H1 (cell line): ENCODE data around the gene MUC5AC. TPM values are rescaled to one million over a fixed set of nuclear protein-coding genes. Genes with fewer than 3 reads are reported as not detected.

ENCODE experiments used
- CTCF ChIA-PET: fragments of 300-600 bp; sonication (Branson Sonifier 250); formaldehyde crosslinking; loops from one replicate; lab custom pipeline; 2021; ENCODE audit not compliant: partially characterized antibody; lab: Charles Lee
- POLR2A ChIA-PET: fragments of 300-600 bp; sonication (Branson Sonifier 250); formaldehyde crosslinking; loops from one replicate; lab custom pipeline; 2021; ENCODE audit warnings: inconsistent platforms; ENCODE audit not compliant: partially characterized antibody; lab: Charles Lee
- DNase-seq, 2 experiments: peaks; one replicate each; pipeline versions ENCODE4 v3.0.0 to v3.0.0-alpha.2; 2010 to 2022; ENCODE audit warnings: low spot score in 2 of 2, low read depth in 1 of 2, mixed read lengths in 1 of 2
- FAIRE-seq: peaks from 2 replicates; lab custom pipeline; 2011; peaks lifted over from hg19 to GRCh38; lab: Jason Lieb, UNC
- H2AFZ ChIP-seq: 2 replicates; pipeline ENCODE4 v1.8.1; 2012; ENCODE audit warnings: low read length, inconsistent platforms
- H2AK5ac ChIP-seq: 2 replicates; pipeline ENCODE4 v1.6.1; 2013; ENCODE audit warnings: low read depth, low read length
- H2BK120ac ChIP-seq: replicated peaks from 2 replicates; pipeline ENCODE3; 2013; ENCODE audit warnings: low read depth, low read length, inconsistent platforms
- H2BK12ac ChIP-seq: 2 replicates; pipeline ENCODE4 v1.6.1; 2013; ENCODE audit warnings: low read depth, low read length
- H2BK15ac ChIP-seq: 2 replicates; pipeline ENCODE4 v1.6.1; 2013; ENCODE audit warnings: low read length
- H2BK20ac ChIP-seq: 2 replicates; pipeline ENCODE4 v1.6.1; 2013; ENCODE audit warnings: low read length
- H2BK5ac ChIP-seq: 2 replicates; pipeline ENCODE4 v1.6.1; 2013; ENCODE audit warnings: low read depth, low read length
- H3K14ac ChIP-seq: 2 replicates; pipeline ENCODE4 v1.6.1; 2013; ENCODE audit warnings: inconsistent platforms; ENCODE audit not compliant: insufficient read length
- H3K18ac ChIP-seq: 2 replicates; pipeline ENCODE4 v1.6.1; 2013; ENCODE audit warnings: low read length; ENCODE audit errors: extremely low read depth
- H3K23ac ChIP-seq: 2 replicates; pipeline ENCODE4 v1.6.1; 2013; ENCODE audit warnings: inconsistent platforms; ENCODE audit not compliant: insufficient read length
- H3K23me2 ChIP-seq: 2 replicates; pipeline ENCODE4 v1.6.1; 2013; ENCODE audit warnings: low read depth, low read length
- H3K27ac ChIP-seq: 2 replicates; pipeline ENCODE4 v1.6.1; 2011; ENCODE audit warnings: low read depth, low read length, inconsistent platforms
- H3K27me3 ChIP-seq, 4 experiments: replicated peaks in 1 of 4; 1 replicate in 1 of 4; 2 replicates in 3 of 4; pipeline versions ENCODE4 v1.6.1 to v1.8.1; 2011 to 2013; ENCODE audit warnings: low read length in 3 of 4, mild to moderate bottlenecking in 3 of 4, inconsistent platforms in 2 of 4, mixed read lengths in 2 of 4, moderate library complexity in 1 of 4; ENCODE audit not compliant: control insufficient read depth in 3 of 4, insufficient read depth in 3 of 4; ENCODE audit errors: extremely low read depth in 1 of 4
- H3K36me3 ChIP-seq, 4 experiments: 2 replicates each; pipeline versions ENCODE4 v1.6.1 to v1.8.1; 2011 to 2013; ENCODE audit warnings: mild to moderate bottlenecking in 4 of 4, low read length in 3 of 4, moderate library complexity in 2 of 4, control low read depth in 1 of 4, inconsistent platforms in 1 of 4; ENCODE audit not compliant: insufficient read depth in 4 of 4, control insufficient read depth in 2 of 4
- H3K4ac ChIP-seq: replicated peaks from 2 replicates; pipeline ENCODE3; 2013; ENCODE audit warnings: low read length, low read depth, mixed read lengths, inconsistent platforms; ENCODE audit not compliant: insufficient read length
- H3K4me1 ChIP-seq, 4 experiments: replicated peaks in 1 of 4; 1 replicate in 1 of 4; 2 replicates in 3 of 4; pipeline versions ENCODE4 v1.6.1 to v1.8.1; 2011 to 2013; ENCODE audit warnings: low read length in 3 of 4, inconsistent platforms in 2 of 4, mixed read lengths in 1 of 4; ENCODE audit not compliant: insufficient read depth in 4 of 4, control insufficient read depth in 3 of 4
- H3K4me2 ChIP-seq, 2 experiments: 2 replicates each; pipeline versions ENCODE4 v1.6.1 to v1.8.1; 2011 to 2013; ENCODE audit warnings: low read depth in 2 of 2, low read length in 2 of 2, control low read depth in 1 of 2, inconsistent platforms in 1 of 2, mild to moderate bottlenecking in 1 of 2; ENCODE audit not compliant: insufficient read depth in 1 of 2
- H3K4me3 ChIP-seq, 4 experiments: fragments of 200-600, 300-600 bp in 1 of 4; sonication (generic), shearing (Covaris generic), sonication (Bioruptor Twin) in 1 of 4; 2 replicates each; pipeline versions ENCODE4 v1.5.1 to v1.8.1; 2011 to 2016; ENCODE audit warnings: low read length in 4 of 4, low read depth in 3 of 4, control low read depth in 2 of 4, inconsistent platforms in 2 of 4, mild to moderate bottlenecking in 2 of 4, mixed read lengths in 1 of 4, moderate library complexity in 1 of 4; ENCODE audit not compliant: insufficient read depth in 2 of 4; ENCODE audit errors: extremely low read depth in 1 of 4
- H3K56ac ChIP-seq: replicated peaks from 2 replicates; pipeline ENCODE3; 2013; ENCODE audit warnings: low read depth, mild to moderate bottlenecking, mixed read lengths, low read length, inconsistent platforms; ENCODE audit not compliant: insufficient read length
- H3K79me1 ChIP-seq: 2 replicates; pipeline ENCODE4 v1.6.1; 2013; ENCODE audit warnings: low read depth, low read length, control low read depth
- H3K79me2 ChIP-seq, 2 experiments: 2 replicates each; pipeline versions ENCODE4 v1.6.1 to v1.8.1; 2012 to 2013; ENCODE audit warnings: low read length in 2 of 2, mild to moderate bottlenecking in 2 of 2, inconsistent platforms in 1 of 2; ENCODE audit not compliant: insufficient read depth in 2 of 2, control insufficient read depth in 1 of 2
- H3K9ac ChIP-seq, 4 experiments: replicated peaks in 1 of 4; 1 replicate in 1 of 4; 2 replicates in 3 of 4; pipeline versions ENCODE4 v1.6.1 to v1.8.1; 2011 to 2013; ENCODE audit warnings: low read depth in 3 of 4, low read length in 3 of 4, control low read depth in 2 of 4, mild to moderate bottlenecking in 2 of 4, moderate library complexity in 2 of 4, inconsistent platforms in 1 of 4; ENCODE audit errors: extremely low read depth in 1 of 4
- H3K9me3 ChIP-seq, 2 experiments: 2 replicates each; pipeline versions ENCODE4 v1.6.1 to v1.8.1; 2012 to 2013; ENCODE audit warnings: mild to moderate bottlenecking in 2 of 2, moderate library complexity in 2 of 2, control low read depth in 1 of 2, inconsistent platforms in 1 of 2, low read depth in 1 of 2, low read length in 1 of 2, mixed read lengths in 1 of 2; ENCODE audit not compliant: insufficient read depth in 2 of 2
- H4K20me1 ChIP-seq, 2 experiments: replicated peaks in 1 of 2; 2 replicates each; pipeline versions ENCODE3 to v1.8.1; 2011 to 2013; ENCODE audit warnings: inconsistent platforms in 2 of 2, low read length in 2 of 2, mild to moderate bottlenecking in 1 of 2; ENCODE audit not compliant: insufficient read depth in 2 of 2, control insufficient read depth in 1 of 2
- H4K5ac ChIP-seq: 2 replicates; pipeline ENCODE4 v1.6.1; 2013; ENCODE audit warnings: low read length, low read depth, mixed read lengths, inconsistent platforms; ENCODE audit not compliant: insufficient read length
- H4K8ac ChIP-seq: 2 replicates; pipeline ENCODE4 v1.8.0; 2013; ENCODE audit warnings: mild to moderate bottlenecking, moderate library complexity, low read length, inconsistent platforms; ENCODE audit not compliant: insufficient read depth; ENCODE audit errors: extremely low read depth
- H4K91ac ChIP-seq: replicated peaks from 2 replicates; pipeline ENCODE3; 2013; ENCODE audit warnings: low read length, mixed read lengths, inconsistent platforms; ENCODE audit not compliant: insufficient read length
- BCL11A ChIP-seq, 2 experiments: IDR thresholded peaks; one replicate each; pipeline ENCODE4 v1.6.1; 2011; ENCODE audit warnings: low read depth in 2 of 2, low read length in 2 of 2, mild to moderate bottlenecking in 2 of 2
- CBX5 ChIP-seq: fragments of 300-800, 300-1000 bp; sonication (generic); IDR thresholded peaks from 2 replicates; pipeline ENCODE4 v1.7.1; 2016; ENCODE audit warnings: antibody characterized with exemption, low read length, low read depth
- CBX8 ChIP-seq: fragments of 300-800, 300-1000 bp; sonication (generic); IDR thresholded peaks from 2 replicates; pipeline ENCODE4 v1.7.1; 2016; ENCODE audit warnings: low read depth, low read length, borderline replicate concordance
- GABPA ChIP-seq: IDR thresholded peaks from 2 replicates; pipeline ENCODE4 v1.6.1; 2011; ENCODE audit warnings: mild to moderate bottlenecking, low read length, moderate library complexity, borderline replicate concordance; ENCODE audit not compliant: insufficient read depth
- HDAC2 ChIP-seq, 2 experiments: fragments of 300-600 bp in 1 of 2; sonication (generic) in 1 of 2; IDR thresholded peaks; 2 replicates each; pipeline ENCODE4 v1.6.1; 2011 to 2012; ENCODE audit warnings: low read depth in 2 of 2, low read length in 2 of 2, mild to moderate bottlenecking in 2 of 2, moderate library complexity in 2 of 2, borderline replicate concordance in 1 of 2, inconsistent platforms in 1 of 2
- KDM5A ChIP-seq: fragments of 200-600 bp; IDR thresholded peaks from 2 replicates; pipeline ENCODE4 v1.7.1; 2012; ENCODE audit warnings: mild to moderate bottlenecking, low read length, inconsistent platforms, mixed read lengths
- PHF8 ChIP-seq: fragments of 200-600 bp; sonication (generic); conservative IDR thresholded peaks from 2 replicates; pipeline ENCODE4 v1.7.1; 2012; ENCODE audit warnings: low read depth, mild to moderate bottlenecking, inconsistent platforms, low read length, moderate library complexity
- POLR2AphosphoS5 ChIP-seq: IDR thresholded peaks from 2 replicates; pipeline ENCODE4 v1.6.1; 2011; ENCODE audit warnings: low read depth, low read length
- POU5F1 ChIP-seq: IDR thresholded peaks from 2 replicates; pipeline ENCODE4 v1.6.1; 2011; ENCODE audit warnings: low read depth, mild to moderate bottlenecking, low read length, moderate library complexity
- RNF2 ChIP-seq: fragments of 200-900, 300-1000 bp; sonication (generic); IDR thresholded peaks from 2 replicates; pipeline ENCODE4 v1.7.1; 2016; ENCODE audit warnings: borderline replicate concordance, low read depth, mild to moderate bottlenecking, antibody characterized with exemption, low read length; ENCODE audit not compliant: poor library complexity, severe bottlenecking; ENCODE audit errors: missing control alignments
- WGBS, 2 experiments: shearing (Covaris generic) in 1 of 2; methylation state at CpG; one replicate each; pipeline versions ENCODE4 v1.1.6 to v1.1.7; 2013 to 2015; ENCODE audit warnings: low lambda C conversion rate in 2 of 2, mixed read lengths in 2 of 2, inconsistent platforms in 1 of 2, low coverage in 1 of 2, missing lambda C conversion rate in 1 of 2; ENCODE audit not compliant: insufficient replicate concordance in 2 of 2, insufficient coverage in 1 of 2, insufficient read length in 1 of 2; ENCODE audit errors: extremely low coverage in 1 of 2, missing lambda C conversion rate in 1 of 2; 5-methylcytosine and 5-hydroxymethylcytosine counted together
- polyA plus RNA-seq, 7 experiments: library from polyadenylated mRNA; depleted of rRNA in 3 of 7; stranded (reverse) in 5 of 7; unstranded in 2 of 7; fragments of >200 nt in 5 of 7; fragments of 200-250 nt in 2 of 7; gene quantifications; 1 replicate in 5 of 7; 2 replicates in 1 of 7; 4 replicates in 1 of 7; pipeline versions ENCODE4 v1.2.1 to v1.2.3, GENCODE V29; 2011 to 2013; ENCODE audit warnings: missing spikeins in 2 of 7, mixed read lengths in 2 of 7
- total RNA-seq: library from RNA; stranded (reverse); fragmentation: NEBNext Ultra II Directional; extraction: Animal tissue kit (Norgen Biotek cat#: 25700); gene quantifications from 2 replicates; pipeline ENCODE4 v1.2.1, GENCODE V29; 2021
- TF ChIP-seq, protein P1 (sequence below): IDR thresholded peaks from 2 replicates; pipeline ENCODE4 v1.6.1; 2012; ENCODE audit warnings: inconsistent platforms
- TF ChIP-seq, protein P2 (sequence below): IDR thresholded peaks from 2 replicates; pipeline ENCODE4 v1.6.1; 2011; ENCODE audit warnings: low read length, improper control_type of control experiment

MUC5AC gene
- total and polyA plus RNA-seq, 2 of the 8 experiments (the other 6 are each of a cell fraction or from before 2014, with no cell fraction given), result not detected

DNA sequence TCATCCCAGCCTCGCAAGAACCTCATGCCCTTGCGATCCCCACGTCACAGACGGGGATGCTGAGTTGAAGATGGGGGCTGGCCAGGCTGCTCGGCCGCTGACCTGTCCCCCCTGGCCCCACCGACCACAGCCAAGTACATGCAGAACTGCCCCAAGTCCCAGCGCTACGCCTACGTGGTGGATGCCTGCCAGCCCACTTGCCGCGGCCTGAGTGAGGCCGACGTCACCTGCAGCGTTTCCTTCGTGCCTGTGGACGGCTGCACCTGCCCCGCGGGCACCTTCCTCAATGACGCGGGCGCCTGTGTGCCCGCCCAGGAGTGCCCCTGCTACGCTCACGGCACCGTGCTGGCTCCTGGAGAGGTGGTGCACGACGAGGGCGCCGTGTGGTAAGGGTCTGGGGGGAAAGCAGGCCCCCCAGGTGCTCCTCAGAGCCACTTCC, 75.1 kb downstream of the MUC5AC start:
- Histone ChIP-seq H3K23me2 (no peaks in the 10 kb centered on the region), H3K4me3 (no peak overlapping the region), H4K91ac (no peak overlapping the region), H3K9ac (no peak overlapping the region), H4K20me1 (peaks cover 0 to 1% of the 10 kb centered on the region in 2 experiments), H3K56ac (no peak overlapping the region), H2BK20ac (no peak overlapping the region), H2BK5ac (no peak overlapping the region), H2BK12ac (no peak overlapping the region), H3K79me1 (no peaks in the 10 kb centered on the region), H3K23ac (no peak overlapping the region), H3K27me3 (no peaks in the 10 kb centered on the region), H3K36me3 (no peaks in the 10 kb centered on the region), H4K5ac (no peak overlapping the region), H3K18ac (no peak overlapping the region), H3K4me1 (no peaks in the 10 kb centered on the region; a peak in 1 of 7 replicates), H3K14ac (no peak overlapping the region), H3K4me2 (no peak overlapping the region), H2BK15ac (no peak overlapping the region), H2BK120ac (no peak overlapping the region), H3K79me2 (no peaks in the 10 kb centered on the region), H4K8ac (peak overlapping the region; percentile 51; the same call in 1 of the 2 replicates), H2AK5ac (no peak overlapping the region), H3K9me3 (no peaks in the 10 kb centered on the region; a peak in 1 of 4 replicates), H3K27ac (no peak overlapping the region), H2AFZ (no peak overlapping the region), H3K4ac (no peak overlapping the region)
- DNase-seq (peak in 1 of 2 experiments; percentile 31), FAIRE-seq (no peak)
- WGBS, 2 experiments, result 93% methylated on average over 25 of the region's 30 CpGs; no CpG with 5 or more reads in 1 of the 2 experiments
- ChIA-PET POLR2A (no interaction called here), CTCF (interaction anchor here (1.0 kb wide), 1 partner anchor 33 kb away, joined by 3 read pairs; no protein-coding TSS in a partner anchor)
- TF ChIP-seq RNF2 (no peak), POLR2AphosphoS5 (no peak), CBX5 (no peak), KDM5A (no peak), POU5F1 (no peak), GABPA (no peak), HDAC2 (IDR thresholded peaks at IDR 0.05; ENCODE audit: borderline replicate concordance in 1 of 2, low read depth in 2 of 2, low read length in 2 of 2) (no peak), CBX8 (no peak), BCL11A (IDR thresholded peaks at IDR 0.05; ENCODE audit: low read depth in 2 of 2, low read length in 2 of 2) (no peak), PHF8 (no peak)
- TF ChIP-seq, protein P1, sequence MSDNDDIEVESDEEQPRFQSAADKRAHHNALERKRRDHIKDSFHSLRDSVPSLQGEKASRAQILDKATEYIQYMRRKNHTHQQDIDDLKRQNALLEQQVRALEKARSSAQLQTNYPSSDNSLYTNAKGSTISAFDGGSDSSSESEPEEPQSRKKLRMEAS, result no peak
- TF ChIP-seq, protein P2, sequence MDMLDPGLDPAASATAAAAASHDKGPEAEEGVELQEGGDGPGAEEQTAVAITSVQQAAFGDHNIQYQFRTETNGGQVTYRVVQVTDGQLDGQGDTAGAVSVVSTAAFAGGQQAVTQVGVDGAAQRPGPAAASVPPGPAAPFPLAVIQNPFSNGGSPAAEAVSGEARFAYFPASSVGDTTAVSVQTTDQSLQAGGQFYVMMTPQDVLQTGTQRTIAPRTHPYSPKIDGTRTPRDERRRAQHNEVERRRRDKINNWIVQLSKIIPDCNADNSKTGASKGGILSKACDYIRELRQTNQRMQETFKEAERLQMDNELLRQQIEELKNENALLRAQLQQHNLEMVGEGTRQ, result no peak
